ENCODE results near the gene PLEKHJ1.

PLEKHJ1 gene

DNA sequence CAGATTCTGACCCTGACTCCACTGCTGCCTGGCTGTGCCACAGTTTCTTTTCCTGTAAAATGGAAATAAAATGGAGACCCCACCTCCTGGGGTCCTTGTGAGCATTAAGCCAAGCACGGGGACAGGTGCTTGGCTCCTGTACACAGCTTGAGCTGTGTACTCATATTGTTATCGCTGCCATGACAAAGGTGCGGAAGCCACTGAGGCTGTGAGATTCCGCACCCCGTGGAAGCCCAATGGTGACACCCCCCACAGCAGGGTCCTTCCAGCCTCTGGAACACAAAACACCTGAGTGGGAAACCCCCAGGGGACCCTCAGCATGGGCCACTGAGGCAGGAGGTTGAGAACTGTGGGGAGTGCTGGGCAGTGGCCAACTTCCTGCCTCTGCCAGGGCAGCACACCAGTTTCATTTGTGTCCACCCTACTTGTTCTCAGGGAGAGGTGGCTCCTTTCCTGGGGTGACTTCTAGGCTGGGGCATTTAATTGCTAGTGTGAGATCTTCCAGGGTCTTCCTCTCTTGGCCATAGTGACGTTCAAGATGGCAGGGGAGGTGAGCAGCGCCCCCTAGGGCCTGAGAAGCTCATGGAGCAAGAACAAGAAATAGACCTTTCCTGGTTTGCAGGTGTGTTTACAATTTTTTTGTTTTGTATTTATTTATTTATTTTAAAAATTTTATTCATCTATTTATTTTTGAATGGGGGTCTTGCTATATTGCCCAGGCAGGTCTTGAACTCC lies 25.5 kb upstream of the PLEKHJ1 start:
- DNase-seq, result peak; percentile 53
- Histone ChIP-seq H3K27me3 (no peaks in the 10 kb centered on the region), H3K4me3 (ENCODE audit: low read depth, low read length) (no peak overlapping the region), H3K9me3 (no peaks in the 10 kb centered on the region), H3K36me3 (no peaks in the 10 kb centered on the region), H3K4me1 (peaks cover 4% of the 10 kb centered on the region)
- TF ChIP-seq CTCF (IDR thresholded peaks at IDR 0.05; ENCODE audit: low read depth, low read length), result peak; percentile 75

- no peaks in the 10 kb centered on the region for H3K36me3 ChIP-seq
- H3K4me3 ChIP-seq (ENCODE audit: low read depth, low read length), result no peak overlapping the region
- no peak for TF ChIP-seq CTCF (IDR thresholded peaks at IDR 0.05; ENCODE audit: low read depth, low read length)
- no peaks in the 10 kb centered on the region for H3K27me3 ChIP-seq
- H3K9me3 ChIP-seq, result no peaks in the 10 kb centered on the region
- no peaks in the 10 kb centered on the region for H3K4me1 ChIP-seq
- no peak for DNase-seq
These were observed 24.2 kb upstream of the PLEKHJ1 start for GRCh38 chr19:2260341-2260805.

GRCh38 chr19:2259336-2259735 lies 23.2 kb upstream of the PLEKHJ1 start:
- H3K4me1 ChIP-seq, result no peaks in the 10 kb centered on the region
- no peak overlapping the region for H3K4me3 ChIP-seq (ENCODE audit: low read depth, low read length)
- no peaks in the 10 kb centered on the region for H3K9me3 ChIP-seq
- DNase-seq, result no peak
- H3K36me3 ChIP-seq, result no peaks in the 10 kb centered on the region
- no peak for TF ChIP-seq CTCF (IDR thresholded peaks at IDR 0.05; ENCODE audit: low read depth, low read length)
- no peaks in the 10 kb centered on the region for H3K27me3 ChIP-seq

DNA sequence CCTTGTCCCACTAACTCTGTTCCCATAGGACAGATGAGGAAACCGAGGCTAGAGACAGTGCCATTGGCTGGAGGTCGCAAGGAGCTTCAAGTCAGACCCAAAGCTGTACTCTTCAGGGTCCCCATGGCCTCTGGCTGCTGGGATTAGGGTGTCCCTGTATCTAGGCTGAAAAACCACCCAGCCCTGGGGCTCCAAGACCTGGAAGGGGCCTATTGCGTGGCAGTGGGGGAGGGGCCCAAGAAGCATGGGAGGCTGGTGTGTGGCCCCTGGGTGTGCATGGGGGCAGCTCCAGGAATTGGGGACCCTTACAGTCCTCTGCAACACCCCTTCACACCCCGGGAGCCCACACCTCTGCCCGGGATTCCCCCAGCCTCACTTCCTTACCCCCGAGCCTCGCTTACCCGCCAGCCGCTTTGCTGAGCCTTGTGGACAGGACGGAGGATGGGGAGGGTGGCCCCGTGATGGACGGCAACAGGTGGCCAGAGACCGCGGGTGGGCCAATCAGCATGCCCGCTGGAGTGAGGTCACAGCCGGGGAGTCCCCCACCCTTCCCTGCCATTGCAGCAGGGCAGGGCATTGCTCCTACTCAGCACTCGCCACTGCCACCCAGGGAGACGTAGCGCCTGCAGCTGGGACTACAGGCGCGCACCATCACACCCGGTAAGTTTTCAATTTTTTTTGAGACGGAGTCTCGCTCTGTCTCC lies 20.0 kb upstream of the PLEKHJ1 start, which contains the start of gene JSRP1:
Gene JSRP1, minus strand, starts transcription at position 436 of the 704 bp plus-strand sequence. CDS start 1,103 bp downstream, outside the sequence.
- no peaks in the 10 kb centered on the region for H3K27me3 ChIP-seq
- TF ChIP-seq CTCF (IDR thresholded peaks at IDR 0.05; ENCODE audit: low read depth, low read length), result no peak
- H3K9me3 ChIP-seq, result no peaks in the 10 kb centered on the region
- no peak within 1 kb of the TSS for H3K4me3 ChIP-seq (ENCODE audit: low read depth, low read length)
- peaks cover 5% of the 10 kb centered on the region; the same call in 1 of the 2 replicates for H3K36me3 ChIP-seq
- DNase-seq, result peak; percentile 29
- no peaks in the 10 kb centered on the region for H3K4me1 ChIP-seq

- Histone ChIP-seq H3K36me3 (peaks cover 5% of the 10 kb centered on the region; the same call in 1 of the 2 replicates), H3K27me3 (no peaks in the 10 kb centered on the region), H3K9me3 (no peaks in the 10 kb centered on the region), H3K4me3 (ENCODE audit: low read depth, low read length) (no peak overlapping the region), H3K4me1 (no peaks in the 10 kb centered on the region)
- no peak for TF ChIP-seq CTCF (IDR thresholded peaks at IDR 0.05; ENCODE audit: low read depth, low read length)
- peak; percentile 35 for DNase-seq
These were observed 19.1 kb upstream of the PLEKHJ1 start for GRCh38 chr19:2255112-2255845.
